ENCODE measurements around the gene NFIB. TPM values are rescaled to one million over a fixed set of nuclear protein-coding genes. Genes with fewer than 3 reads are reported as not detected.
A peak's percentile ranks its signal among the peaks of the same experiment; 100 is the strongest.

Gene NFIB
- total RNA-seq, 1 experiment from 2014 or later, result 18.6 TPM

DNA sequence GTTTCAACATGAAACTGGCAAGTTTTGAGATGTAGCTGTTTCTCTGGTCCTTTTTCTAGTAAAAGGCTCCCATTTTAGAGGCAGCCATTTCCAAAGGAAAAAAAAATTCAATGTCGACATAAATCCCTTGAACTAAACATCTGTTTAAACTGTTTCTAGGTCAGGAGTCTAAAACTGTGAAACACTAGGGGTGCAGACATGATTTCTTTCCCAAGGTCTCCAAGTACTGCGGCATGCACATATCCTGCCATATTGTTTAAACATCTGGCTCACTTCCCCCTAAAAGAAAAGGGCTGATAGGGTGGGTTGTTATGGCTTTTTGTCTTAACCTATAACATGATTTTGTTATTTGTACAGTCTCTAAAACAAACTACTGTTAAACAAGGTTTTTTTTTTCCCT is 51.1 kb downstream of the NFIB start:
- ChIA-PET CTCF (no interaction called here), POLR2A (ENCODE audit: unreplicated experiment) (no interaction called here)
- Histone ChIP-seq H3K27ac (ENCODE audit: low read length) (no peak overlapping the region), H3K9me2 (replicated peaks; ENCODE audit: low read length) (no peaks in the 10 kb centered on the region), H3F3A (ENCODE audit: low read length, unreplicated experiment) (no peaks in the 10 kb centered on the region), H3K4me2 (ENCODE audit: low read length) (no peak overlapping the region), H3K4me1 (ENCODE audit: insufficient read depth, low read length) (peaks cover 27% of the 10 kb centered on the region), H3K79me2 (ENCODE audit: low read length) (peaks cover 19% of the 10 kb centered on the region), H3K9me3 (ENCODE audit: low read length) (no peaks in the 10 kb centered on the region), H4K20me1 (ENCODE audit: low read length) (no peaks in the 10 kb centered on the region), H3K36me3 (ENCODE audit: low read depth, low read length) (no peaks in the 10 kb centered on the region), H2AFZ (ENCODE audit: low read length) (no peak overlapping the region), H3K27me3 (ENCODE audit: low read length) (no peaks in the 10 kb centered on the region), H3K9ac (ENCODE audit: low read length) (no peak overlapping the region), H3K4me3 (ENCODE audit: low read length) (no peak overlapping the region)
- no TSS peak for BruUV-seq (replicated peaks)
- TF ChIP-seq CTCF (conservative IDR thresholded peaks at IDR 0.05; ENCODE audit: low read depth, low read length) (no peak), EZH2phosphoT487 (IDR thresholded peaks at IDR 0.05; ENCODE audit: borderline replicate concordance, low read length) (no peak), EZH2 (IDR thresholded peaks at IDR 0.05; ENCODE audit: low read length, unreplicated experiment) (no peak)
- DNase-seq (no peak), ATAC-seq (no peak)
- intact Hi-C loops (cut with micrococcal nuclease), result no loop called here

DNA sequence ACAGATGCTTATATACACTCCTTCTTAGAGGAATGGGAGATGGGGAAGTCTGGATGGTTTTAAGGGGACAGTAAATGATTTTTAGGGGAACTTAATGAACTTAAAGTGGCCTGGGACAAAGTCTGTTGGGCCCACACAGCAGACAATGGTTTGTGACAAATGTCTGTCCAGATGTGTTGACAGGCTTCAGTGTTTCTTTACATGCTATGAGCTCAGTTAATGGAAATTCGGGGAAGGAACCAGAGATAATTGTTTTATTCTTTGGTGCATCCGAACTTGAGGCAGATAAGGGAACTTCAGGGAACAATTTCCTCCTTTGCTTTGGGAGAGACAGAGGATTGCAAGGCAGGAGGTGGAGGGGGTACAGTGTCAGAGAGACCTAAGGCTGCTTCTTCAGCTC is 52.3 kb downstream of the NFIB start:
- DNase-seq, result no peak
- Histone ChIP-seq H3K27ac (ENCODE audit: low read length) (no peak overlapping the region), H3F3A (ENCODE audit: low read length, unreplicated experiment) (no peaks in the 10 kb centered on the region), H3K36me3 (ENCODE audit: low read depth, low read length) (no peaks in the 10 kb centered on the region), H4K20me1 (ENCODE audit: low read length) (no peaks in the 10 kb centered on the region), H3K4me2 (ENCODE audit: low read length) (no peak overlapping the region), H3K9ac (ENCODE audit: low read length) (no peak overlapping the region), H2AFZ (ENCODE audit: low read length) (no peak overlapping the region), H3K27me3 (ENCODE audit: low read length) (no peaks in the 10 kb centered on the region), H3K4me1 (ENCODE audit: insufficient read depth, low read length) (peaks cover 32% of the 10 kb centered on the region), H3K9me2 (replicated peaks; ENCODE audit: low read length) (no peaks in the 10 kb centered on the region), H3K4me3 (ENCODE audit: low read length) (no peak overlapping the region), H3K79me2 (ENCODE audit: low read length) (peaks cover 30% of the 10 kb centered on the region), H3K9me3 (ENCODE audit: low read length) (no peaks in the 10 kb centered on the region)
- CTCF ChIA-PET, result no interaction called here
- no TSS peak for BruUV-seq (replicated peaks)
- POLR2A ChIA-PET (ENCODE audit: unreplicated experiment), result no interaction called here
- no peak for ATAC-seq
- TF ChIP-seq EZH2 (IDR thresholded peaks at IDR 0.05; ENCODE audit: low read length, unreplicated experiment) (no peak), EZH2phosphoT487 (IDR thresholded peaks at IDR 0.05; ENCODE audit: borderline replicate concordance, low read length) (no peak), CTCF (conservative IDR thresholded peaks at IDR 0.05; ENCODE audit: low read depth, low read length) (no peak)
- intact Hi-C loops (cut with micrococcal nuclease), result no loop called here

DNA sequence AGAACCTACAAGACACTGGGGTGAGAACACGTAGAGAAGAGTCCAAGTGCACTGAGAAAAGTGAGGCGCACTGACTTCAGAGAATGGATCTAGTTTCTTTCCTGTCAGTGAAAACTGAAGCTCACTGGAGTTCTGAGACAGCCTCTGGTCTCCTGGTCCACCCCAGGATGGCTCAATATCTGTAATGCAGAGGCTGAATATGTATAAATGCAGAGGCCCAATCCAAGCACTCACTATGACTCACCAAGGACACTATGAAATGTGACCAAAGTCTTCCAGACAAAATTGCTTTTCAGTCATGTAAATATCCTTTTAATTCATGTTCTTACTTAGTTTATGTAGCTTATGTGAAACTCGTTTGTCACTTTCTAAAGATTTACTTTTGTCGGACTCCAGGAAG is 53.8 kb downstream of the NFIB start:
- H3K9me2 ChIP-seq (replicated peaks; ENCODE audit: low read length), result no peaks in the 10 kb centered on the region
- intact Hi-C loops (cut with micrococcal nuclease), result no loop called here
- H3F3A ChIP-seq (ENCODE audit: low read length, unreplicated experiment), result no peaks in the 10 kb centered on the region
- H3K9ac ChIP-seq (ENCODE audit: low read length), result no peak overlapping the region
- ChIA-PET CTCF (no interaction called here), POLR2A (ENCODE audit: unreplicated experiment) (no interaction called here)
- no peak overlapping the region for H3K4me2 ChIP-seq (ENCODE audit: low read length)
- ATAC-seq (no peak), DNase-seq (peak; percentile 18)
- no peaks in the 10 kb centered on the region for H3K9me3 ChIP-seq (ENCODE audit: low read length)
- H4K20me1 ChIP-seq (ENCODE audit: low read length), result no peaks in the 10 kb centered on the region
- peaks cover 45% of the 10 kb centered on the region for H3K79me2 ChIP-seq (ENCODE audit: low read length)
- peaks cover 33% of the 10 kb centered on the region for H3K4me1 ChIP-seq (ENCODE audit: insufficient read depth, low read length)
- no peaks in the 10 kb centered on the region for H3K36me3 ChIP-seq (ENCODE audit: low read depth, low read length)
- TF ChIP-seq EZH2phosphoT487 (IDR thresholded peaks at IDR 0.05; ENCODE audit: borderline replicate concordance, low read length) (no peak), CTCF (conservative IDR thresholded peaks at IDR 0.05; ENCODE audit: low read depth, low read length) (no peak), EZH2 (IDR thresholded peaks at IDR 0.05; ENCODE audit: low read length, unreplicated experiment) (no peak)
- H3K4me3 ChIP-seq (ENCODE audit: low read length), result no peak overlapping the region
- H3K27me3 ChIP-seq (ENCODE audit: low read length), result no peaks in the 10 kb centered on the region
- BruUV-seq (replicated peaks), result no TSS peak
- H3K27ac ChIP-seq (ENCODE audit: low read length), result no peak overlapping the region
- H2AFZ ChIP-seq (ENCODE audit: low read length), result no peak overlapping the region

Measured in PC-3 (cell line).